ENCODE measurements around the gene SIRT4. TPM values are rescaled to one million over a fixed set of nuclear protein-coding genes. Genes with fewer than 3 reads are reported as not detected.

Gene SIRT4
- total RNA-seq, 1 experiment from 2014 or later, result 1.6 TPM

Small RNA genes within 50 kb of the gene (small RNA-seq; reads per million reads assigned to genes)
- 4,203 reads per million, percentile 99 among the genes with 10 or more reads in this experiment for gene RNU4-1
- 887 reads per million, percentile 98 among the genes with 10 or more reads in this experiment for gene RNU4-2
- not detected for gene RNU6-1088P

Other genes with a start within 250 kb of the SIRT4 start
- gene RAB35, start 185.6 kb upstream of the SIRT4 start, total RNA-seq (2014; rRNA removed; shearing (Covaris generic)), result 53.9 and 79.2 TPM in 2 replicates
- gene GCN1, start 107.6 kb upstream of the SIRT4 start, total RNA-seq (2014; rRNA removed; shearing (Covaris generic)), result 107 and 112 TPM in 2 replicates
- 4,836 and 5,375 TPM in 2 replicates for gene RPLP0, start 101.2 kb upstream of the SIRT4 start, total RNA-seq (2014; rRNA removed; shearing (Covaris generic))
- gene PXN, start 36.6 kb upstream of the SIRT4 start, total RNA-seq (2014; rRNA removed; shearing (Covaris generic)), result 162 and 238 TPM in 2 replicates
- not detected in 2 replicates for gene RNU4-2, start 10.4 kb upstream of the SIRT4 start, total RNA-seq (2014; rRNA removed; shearing (Covaris generic))
- gene RNU4-1, start 9.1 kb upstream of the SIRT4 start, total RNA-seq (2014; rRNA removed; shearing (Covaris generic)), result not detected in 2 replicates
- not detected in 2 replicates for gene PLA2G1B, start 25.5 kb downstream of the SIRT4 start, total RNA-seq (2014; rRNA removed; shearing (Covaris generic))
- gene MSI1, start 66.8 kb downstream of the SIRT4 start, total RNA-seq (2014; rRNA removed; shearing (Covaris generic)), result 0.40 and 0.92 TPM in 2 replicates
- 740 and 780 TPM in 2 replicates for gene COX6A1, start 135.8 kb downstream of the SIRT4 start, total RNA-seq (2014; rRNA removed; shearing (Covaris generic))
- gene TRIAP1, start 144.1 kb downstream of the SIRT4 start, total RNA-seq (2014; rRNA removed; shearing (Covaris generic)), result 44.0 and 48.3 TPM in 2 replicates
- 20.9 and 23.5 TPM in 2 replicates for gene GATC, start 144.1 kb downstream of the SIRT4 start, total RNA-seq (2014; rRNA removed; shearing (Covaris generic))
- gene SRSF9, start 167.4 kb downstream of the SIRT4 start, total RNA-seq (2014; rRNA removed; shearing (Covaris generic)), result 251 and 280 TPM in 2 replicates
- gene DYNLL1, start 193.8 kb downstream of the SIRT4 start, total RNA-seq (2014; rRNA removed; shearing (Covaris generic)), result 510 and 696 TPM in 2 replicates
- 50.4 and 52.0 TPM in 2 replicates for gene COQ5, start 226.8 kb downstream of the SIRT4 start, total RNA-seq (2014; rRNA removed; shearing (Covaris generic))
- gene RNF10, start 232.0 kb downstream of the SIRT4 start, total RNA-seq (2014; rRNA removed; shearing (Covaris generic)), result 35.1 and 43.3 TPM in 2 replicates

Measured in HT1080 (cell line).